Measurements from ENCODE around the gene PDE4D. TPM values are rescaled to one million over a fixed set of nuclear protein-coding genes. Genes with fewer than 3 reads are reported as not detected.

Gene PDE4D
- total RNA-seq, 2 experiments from 2014 or later = 40.5 to 41.2 TPM

DNA sequence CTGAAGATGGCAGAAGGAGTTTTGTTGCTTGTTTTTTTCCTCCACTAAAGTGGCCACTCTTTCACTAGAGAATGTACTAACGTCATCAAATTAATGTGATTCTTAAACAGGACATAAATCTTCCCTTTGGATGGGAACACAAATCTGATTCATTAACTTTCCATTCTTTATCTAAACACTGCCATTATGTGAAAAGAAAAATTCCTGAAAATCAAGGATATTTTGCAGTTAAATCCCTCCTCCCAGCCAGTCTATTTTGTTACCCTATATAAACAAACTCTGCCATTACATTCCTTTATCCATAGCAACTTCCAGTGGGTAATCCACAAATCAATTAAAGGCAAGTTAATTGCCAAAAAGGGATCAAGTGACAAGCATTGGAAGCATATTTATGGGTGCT lies 546.5 kb downstream of the PDE4D start:
- Mint-ChIP-seq H3K4me3 (no peak overlapping the region), H3K27me3 (ENCODE audit: low read depth) (peaks cover 9% of the 10 kb centered on the region), H3K27ac (no peak overlapping the region), H3K9me3 (no peaks in the 10 kb centered on the region), H3K4me1 (ENCODE audit: low read depth) (no peaks in the 10 kb centered on the region), H3K36me3 (ENCODE audit: low read depth) (no peaks in the 10 kb centered on the region)
- CTCF ChIA-PET = no interaction called here
- intact Hi-C loops (cut with micrococcal nuclease) = no loop called here
- no peak for DNase-seq

DNA sequence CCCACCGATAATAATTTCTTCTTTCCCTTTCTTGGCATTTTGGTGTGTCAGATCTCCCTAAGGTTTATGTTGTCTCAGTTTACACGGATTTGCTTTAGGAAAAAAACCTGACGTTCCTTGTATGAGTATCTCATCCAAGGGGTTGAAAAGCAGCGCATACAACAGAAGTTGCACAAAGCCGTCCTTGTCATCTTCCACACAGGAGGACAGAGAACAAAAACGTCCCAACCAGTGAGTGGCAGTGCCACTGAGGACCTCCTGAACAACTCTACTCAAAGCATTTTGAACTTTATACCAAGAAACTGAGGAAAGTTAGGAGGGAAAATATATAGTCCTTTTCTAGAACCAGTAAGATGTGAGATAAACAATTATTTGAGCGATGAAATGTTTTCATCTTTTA lies 547.0 kb downstream of the PDE4D start:
- no peaks in the 10 kb centered on the region for H3K4me1 Mint-ChIP-seq (ENCODE audit: low read depth)
- CTCF ChIA-PET = no interaction called here
- DNase-seq = no peak
- H3K4me3 Mint-ChIP-seq = no peak overlapping the region
- H3K27me3 Mint-ChIP-seq (ENCODE audit: low read depth) = peaks cover 6% of the 10 kb centered on the region
- H3K36me3 Mint-ChIP-seq (ENCODE audit: low read depth) = no peaks in the 10 kb centered on the region
- H3K27ac Mint-ChIP-seq = no peak overlapping the region
- intact Hi-C loops (cut with micrococcal nuclease) = no loop called here
- H3K9me3 Mint-ChIP-seq = no peaks in the 10 kb centered on the region

DNA sequence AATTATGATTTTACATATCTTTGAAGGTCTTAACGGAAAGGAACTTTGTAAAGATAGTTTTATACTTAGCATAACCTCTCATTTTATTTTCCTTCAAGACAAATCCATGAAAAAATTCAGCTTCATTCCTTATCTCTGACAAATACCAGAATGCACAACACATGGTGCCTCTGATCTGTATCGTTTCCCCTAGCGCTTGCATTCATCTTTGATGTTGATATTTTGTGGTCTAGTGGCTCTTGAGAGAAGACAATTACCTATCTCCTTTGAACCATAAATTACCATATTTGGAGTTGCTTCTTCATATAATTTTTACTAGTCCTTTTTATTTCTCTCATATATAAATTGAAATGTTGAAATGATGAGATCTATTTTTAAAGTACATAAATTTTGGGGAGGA lies 551.3 kb downstream of the PDE4D start:
- CTCF ChIA-PET = no interaction called here
- no peaks in the 10 kb centered on the region for H3K4me1 Mint-ChIP-seq (ENCODE audit: low read depth)
- intact Hi-C loops (cut with micrococcal nuclease) = no loop called here
- no peaks in the 10 kb centered on the region for H3K9me3 Mint-ChIP-seq
- H3K27me3 Mint-ChIP-seq (ENCODE audit: low read depth) = peaks cover 14% of the 10 kb centered on the region
- H3K36me3 Mint-ChIP-seq (ENCODE audit: low read depth) = no peaks in the 10 kb centered on the region
- no peak for DNase-seq
- no peak overlapping the region for H3K27ac Mint-ChIP-seq
- H3K4me3 Mint-ChIP-seq = no peak overlapping the region

DNA sequence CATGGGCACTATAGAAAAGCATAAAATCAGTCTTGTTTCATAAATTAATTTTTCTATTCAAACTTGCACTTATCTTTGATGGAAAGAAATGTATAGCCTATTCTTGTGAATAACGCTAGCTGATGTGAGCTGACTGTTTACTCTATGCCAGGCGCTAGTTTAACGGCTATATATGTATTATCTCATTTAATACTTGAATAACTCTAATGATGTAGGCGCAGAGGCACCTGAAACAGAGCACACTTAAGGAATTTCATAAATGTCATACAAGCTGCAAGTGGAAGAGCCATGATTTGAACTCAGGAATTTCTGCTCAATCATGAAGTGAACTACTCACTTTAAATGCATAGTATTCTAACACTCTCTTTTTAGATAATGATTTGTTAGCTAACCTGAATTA lies 551.8 kb downstream of the PDE4D start:
- no peaks in the 10 kb centered on the region for H3K9me3 Mint-ChIP-seq
- H3K27me3 Mint-ChIP-seq (ENCODE audit: low read depth) = peaks cover 16% of the 10 kb centered on the region
- no peaks in the 10 kb centered on the region for H3K36me3 Mint-ChIP-seq (ENCODE audit: low read depth)
- H3K27ac Mint-ChIP-seq = no peak overlapping the region
- CTCF ChIA-PET = no interaction called here
- intact Hi-C loops (cut with micrococcal nuclease) = no loop called here
- no peak overlapping the region for H3K4me3 Mint-ChIP-seq
- no peak for DNase-seq
- no peaks in the 10 kb centered on the region for H3K4me1 Mint-ChIP-seq (ENCODE audit: low read depth)

DNA sequence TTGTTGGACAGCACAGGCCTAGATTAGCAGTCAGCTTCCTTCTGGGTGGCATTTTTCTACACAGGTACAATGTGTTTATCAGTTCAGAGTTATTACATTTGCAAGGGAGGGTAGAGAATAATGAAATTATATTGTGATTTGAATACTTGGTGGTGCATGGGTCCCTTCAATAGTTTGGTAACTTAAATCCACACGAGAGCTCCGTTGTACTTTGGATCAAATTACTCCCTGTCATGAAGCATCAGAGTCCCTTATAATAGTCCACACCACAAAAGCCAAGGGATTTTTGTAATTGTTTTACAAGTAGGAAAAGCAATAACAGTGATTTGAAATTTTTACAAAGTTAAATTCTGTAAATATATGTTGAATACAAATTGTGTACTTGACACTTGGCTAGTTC lies 552.4 kb downstream of the PDE4D start:
- H3K36me3 Mint-ChIP-seq (ENCODE audit: low read depth) = no peaks in the 10 kb centered on the region
- DNase-seq = no peak
- CTCF ChIA-PET = no interaction called here
- no peaks in the 10 kb centered on the region for H3K9me3 Mint-ChIP-seq
- H3K4me3 Mint-ChIP-seq = no peak overlapping the region
- intact Hi-C loops (cut with micrococcal nuclease) = no loop called here
- peaks cover 18% of the 10 kb centered on the region for H3K27me3 Mint-ChIP-seq (ENCODE audit: low read depth)
- H3K27ac Mint-ChIP-seq = no peak overlapping the region
- H3K4me1 Mint-ChIP-seq (ENCODE audit: low read depth) = no peaks in the 10 kb centered on the region

DNA sequence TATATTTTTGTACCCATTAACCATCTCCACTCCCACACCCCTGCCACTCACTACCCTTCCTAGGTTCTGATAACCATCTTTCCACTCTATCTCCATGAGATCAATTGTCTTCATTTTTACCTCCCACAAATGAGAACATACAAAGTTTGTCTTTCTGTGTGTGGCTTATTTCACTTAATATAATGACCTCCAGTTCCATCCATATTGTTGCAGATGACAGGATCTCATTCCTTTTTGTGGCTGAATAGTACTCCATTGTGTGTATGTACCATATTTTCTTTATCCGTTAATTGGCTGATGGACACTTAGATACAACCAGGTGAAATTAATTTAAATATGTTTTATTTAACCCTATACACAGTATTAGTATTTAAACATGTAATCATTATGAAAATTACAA lies 552.9 kb downstream of the PDE4D start:
- DNase-seq = no peak
- Mint-ChIP-seq H3K4me1 (ENCODE audit: low read depth) (no peaks in the 10 kb centered on the region), H3K9me3 (no peaks in the 10 kb centered on the region), H3K36me3 (ENCODE audit: low read depth) (no peaks in the 10 kb centered on the region), H3K27me3 (ENCODE audit: low read depth) (peaks cover 18% of the 10 kb centered on the region), H3K4me3 (no peak overlapping the region), H3K27ac (no peak overlapping the region)
- intact Hi-C loops (cut with micrococcal nuclease) = no loop called here
- CTCF ChIA-PET = no interaction called here

DNA sequence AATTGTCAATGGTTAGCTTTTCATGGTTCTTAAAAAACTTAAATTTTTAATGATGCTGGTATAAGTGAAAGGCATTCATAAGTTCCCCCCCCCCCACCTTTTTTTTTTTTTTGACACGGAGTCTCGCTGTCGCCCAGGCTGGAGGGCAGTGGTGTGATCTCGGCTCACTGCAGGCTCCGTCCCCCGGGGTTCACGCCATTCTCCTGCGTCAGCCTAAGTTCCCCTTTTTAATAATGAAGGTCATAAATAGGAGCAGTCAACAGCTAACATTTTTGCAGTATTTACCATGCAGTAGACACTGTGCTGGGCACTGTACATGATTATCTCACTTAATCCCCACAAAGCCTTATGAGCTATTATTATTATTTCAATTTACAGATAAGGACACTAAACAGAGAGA lies 556.3 kb downstream of the PDE4D start:
- H3K27me3 Mint-ChIP-seq (ENCODE audit: low read depth) = peaks cover 13% of the 10 kb centered on the region
- H3K9me3 Mint-ChIP-seq = no peaks in the 10 kb centered on the region
- H3K36me3 Mint-ChIP-seq (ENCODE audit: low read depth) = no peaks in the 10 kb centered on the region
- no peak for DNase-seq
- no peaks in the 10 kb centered on the region for H3K4me1 Mint-ChIP-seq (ENCODE audit: low read depth)
- no peak overlapping the region for H3K27ac Mint-ChIP-seq
- no peak overlapping the region for H3K4me3 Mint-ChIP-seq
- CTCF ChIA-PET = no interaction called here
- intact Hi-C loops (cut with micrococcal nuclease) = no loop called here

DNA sequence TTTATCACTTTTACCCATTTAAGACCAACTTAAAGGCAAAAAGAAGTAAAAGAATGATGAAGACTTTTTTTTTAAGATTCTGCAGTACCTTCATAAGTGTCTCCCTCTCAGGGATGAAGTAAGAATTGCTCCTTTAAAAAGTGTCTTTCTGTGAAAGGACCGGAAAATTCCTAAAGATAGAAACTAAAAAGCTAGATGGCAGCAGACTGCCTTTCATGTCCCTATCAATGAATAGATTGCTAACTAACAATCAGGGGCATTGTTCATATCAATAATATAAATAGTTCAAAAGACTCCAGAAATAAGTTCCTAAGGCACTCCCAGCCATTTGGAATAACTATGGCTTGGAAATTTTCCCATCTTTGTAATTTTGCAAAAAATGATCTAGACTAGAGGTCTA lies 558.0 kb downstream of the PDE4D start:
- Mint-ChIP-seq H3K4me3 (no peak overlapping the region), H3K4me1 (ENCODE audit: low read depth) (no peaks in the 10 kb centered on the region), H3K27ac (no peak overlapping the region), H3K9me3 (no peaks in the 10 kb centered on the region), H3K27me3 (ENCODE audit: low read depth) (peaks cover 9% of the 10 kb centered on the region), H3K36me3 (ENCODE audit: low read depth) (no peaks in the 10 kb centered on the region)
- CTCF ChIA-PET = interaction anchor here (1.8 kb wide), 1 partner anchor 111 kb away, joined by 6 read pairs; no protein-coding TSS in a partner anchor
- no peak for DNase-seq
- intact Hi-C loops (cut with micrococcal nuclease) = no loop called here

DNA sequence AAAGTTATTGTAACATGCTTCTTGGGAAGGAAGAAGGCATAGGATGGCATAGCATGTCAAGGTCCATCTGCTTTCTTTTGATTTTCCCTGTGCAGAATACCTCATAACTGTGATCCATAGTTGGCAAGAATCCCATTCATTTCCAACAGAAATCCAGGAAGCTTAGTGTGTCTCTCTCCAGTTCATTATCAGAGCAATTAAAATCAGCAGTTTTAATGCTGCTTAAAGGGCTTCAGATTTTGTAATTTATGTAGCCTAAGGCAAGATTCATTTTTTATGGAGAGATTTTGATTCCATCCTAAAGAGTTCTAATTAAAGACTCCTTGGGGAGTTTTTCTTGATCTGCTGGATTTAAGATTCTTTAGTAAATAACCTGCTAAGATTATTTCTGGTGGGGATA lies 560.1 kb downstream of the PDE4D start:
- Mint-ChIP-seq H3K27me3 (ENCODE audit: low read depth) (peaks cover 8% of the 10 kb centered on the region), H3K27ac (no peak overlapping the region), H3K9me3 (no peaks in the 10 kb centered on the region), H3K36me3 (ENCODE audit: low read depth) (no peaks in the 10 kb centered on the region), H3K4me3 (no peak overlapping the region), H3K4me1 (ENCODE audit: low read depth) (no peaks in the 10 kb centered on the region)
- intact Hi-C loops (cut with micrococcal nuclease) = no loop called here
- DNase-seq = no peak
- CTCF ChIA-PET = interaction anchor here (0.7 kb wide), 1 partner anchor 166 kb away, joined by 3 read pairs; no protein-coding TSS in a partner anchor

DNA sequence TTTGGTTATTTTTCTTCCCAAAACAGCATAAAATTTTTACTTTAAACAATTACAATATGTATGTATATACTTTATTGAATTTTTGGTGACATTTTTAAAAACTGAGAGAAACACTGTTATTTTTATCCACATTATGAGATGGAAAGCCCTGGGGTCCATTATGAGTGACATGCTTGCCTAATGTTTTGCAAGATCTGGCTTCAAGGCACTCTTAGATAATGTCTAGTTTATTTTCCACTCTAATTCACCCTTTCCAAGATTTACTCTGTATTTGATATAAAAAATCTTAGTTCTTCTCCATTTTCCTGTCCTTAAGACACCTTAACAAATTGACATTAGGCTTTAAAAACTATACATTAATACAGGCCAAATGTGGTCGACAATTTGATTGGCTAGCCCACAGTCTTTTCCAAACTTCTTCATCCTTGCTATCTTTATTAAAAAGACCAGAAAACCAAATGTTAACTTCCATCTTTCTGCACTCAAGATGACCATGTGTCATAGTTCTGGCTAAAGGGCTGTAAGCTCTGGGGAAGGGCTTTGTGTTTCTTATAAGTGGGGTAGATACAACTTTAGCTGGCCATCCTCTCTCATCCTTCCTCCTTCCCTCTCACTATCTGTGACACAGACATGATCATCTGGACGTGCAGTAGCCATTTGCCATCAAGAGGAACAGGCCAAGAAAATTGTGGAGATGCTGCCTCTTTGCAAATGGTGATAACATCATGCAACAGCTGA lies 561.1 kb downstream of the PDE4D start:
- intact Hi-C loops (cut with micrococcal nuclease) = no loop called here
- no peaks in the 10 kb centered on the region for H3K9me3 Mint-ChIP-seq
- CTCF ChIA-PET = no interaction called here
- H3K4me1 Mint-ChIP-seq (ENCODE audit: low read depth) = no peaks in the 10 kb centered on the region
- no peak overlapping the region for H3K27ac Mint-ChIP-seq
- no peak overlapping the region for H3K4me3 Mint-ChIP-seq
- DNase-seq = no peak
- H3K27me3 Mint-ChIP-seq (ENCODE audit: low read depth) = peaks cover 8% of the 10 kb centered on the region
- no peaks in the 10 kb centered on the region for H3K36me3 Mint-ChIP-seq (ENCODE audit: low read depth)

DNA sequence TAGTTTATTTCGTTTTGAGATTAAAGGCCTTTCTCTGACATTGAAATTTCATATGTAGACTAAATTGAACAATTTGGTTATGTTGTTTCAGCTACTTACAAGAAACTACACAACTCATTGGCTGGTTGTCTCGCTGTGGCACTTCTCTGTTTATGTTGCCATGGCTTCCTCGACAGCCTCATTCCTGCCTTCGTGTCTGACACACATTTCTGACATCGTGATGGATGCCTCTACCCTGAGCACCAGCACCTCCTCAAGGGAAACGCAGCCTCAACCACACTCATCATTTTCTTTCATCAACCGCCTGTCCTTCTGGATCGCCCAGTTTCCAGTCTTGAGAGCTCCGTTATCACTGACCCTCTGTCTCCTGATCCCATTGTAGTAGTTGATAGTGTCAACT lies 562.8 kb downstream of the PDE4D start:
- CTCF ChIA-PET = no interaction called here
- Mint-ChIP-seq H3K4me1 (ENCODE audit: low read depth) (no peaks in the 10 kb centered on the region), H3K4me3 (no peak overlapping the region), H3K27me3 (ENCODE audit: low read depth) (peaks cover 2% of the 10 kb centered on the region), H3K36me3 (ENCODE audit: low read depth) (no peaks in the 10 kb centered on the region), H3K27ac (no peak overlapping the region), H3K9me3 (no peaks in the 10 kb centered on the region)
- DNase-seq = no peak
- intact Hi-C loops (cut with micrococcal nuclease) = no loop called here

DNA sequence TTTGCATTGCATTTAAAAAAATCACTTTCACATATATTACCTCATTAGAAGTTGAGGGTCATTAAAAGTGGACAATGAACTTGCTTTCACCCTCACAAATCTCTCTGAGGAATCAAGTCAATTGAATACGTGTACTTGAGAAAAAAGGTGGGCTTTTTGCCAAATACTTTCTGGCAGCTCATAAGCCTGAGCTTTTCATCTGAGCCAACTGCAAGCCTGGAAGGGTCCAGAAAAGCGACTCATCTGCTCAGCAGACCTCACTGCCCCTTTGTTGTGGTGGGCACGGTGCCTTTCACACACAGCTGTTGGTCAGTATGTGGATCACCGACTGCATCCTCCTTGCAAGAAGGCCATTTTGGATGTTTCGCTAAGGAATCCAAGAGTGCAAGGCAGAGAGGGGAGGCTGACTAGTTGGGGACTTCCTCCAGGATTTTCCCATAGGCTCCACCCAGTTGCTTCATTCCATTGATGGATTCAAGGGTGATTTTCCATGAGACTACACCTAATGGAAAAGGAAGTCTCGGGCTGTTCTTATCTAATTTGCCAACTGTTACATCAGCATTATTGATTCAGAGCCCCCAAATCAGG lies 564.7 kb downstream of the PDE4D start:
- CTCF ChIA-PET = no interaction called here
- H3K27me3 Mint-ChIP-seq (ENCODE audit: low read depth) = peaks cover 4% of the 10 kb centered on the region
- no peaks in the 10 kb centered on the region for H3K4me1 Mint-ChIP-seq (ENCODE audit: low read depth)
- H3K4me3 Mint-ChIP-seq = no peak overlapping the region
- H3K9me3 Mint-ChIP-seq = no peaks in the 10 kb centered on the region
- no peaks in the 10 kb centered on the region for H3K36me3 Mint-ChIP-seq (ENCODE audit: low read depth)
- no peak for DNase-seq
- H3K27ac Mint-ChIP-seq = no peak overlapping the region
- intact Hi-C loops (cut with micrococcal nuclease) = no loop called here

DNA sequence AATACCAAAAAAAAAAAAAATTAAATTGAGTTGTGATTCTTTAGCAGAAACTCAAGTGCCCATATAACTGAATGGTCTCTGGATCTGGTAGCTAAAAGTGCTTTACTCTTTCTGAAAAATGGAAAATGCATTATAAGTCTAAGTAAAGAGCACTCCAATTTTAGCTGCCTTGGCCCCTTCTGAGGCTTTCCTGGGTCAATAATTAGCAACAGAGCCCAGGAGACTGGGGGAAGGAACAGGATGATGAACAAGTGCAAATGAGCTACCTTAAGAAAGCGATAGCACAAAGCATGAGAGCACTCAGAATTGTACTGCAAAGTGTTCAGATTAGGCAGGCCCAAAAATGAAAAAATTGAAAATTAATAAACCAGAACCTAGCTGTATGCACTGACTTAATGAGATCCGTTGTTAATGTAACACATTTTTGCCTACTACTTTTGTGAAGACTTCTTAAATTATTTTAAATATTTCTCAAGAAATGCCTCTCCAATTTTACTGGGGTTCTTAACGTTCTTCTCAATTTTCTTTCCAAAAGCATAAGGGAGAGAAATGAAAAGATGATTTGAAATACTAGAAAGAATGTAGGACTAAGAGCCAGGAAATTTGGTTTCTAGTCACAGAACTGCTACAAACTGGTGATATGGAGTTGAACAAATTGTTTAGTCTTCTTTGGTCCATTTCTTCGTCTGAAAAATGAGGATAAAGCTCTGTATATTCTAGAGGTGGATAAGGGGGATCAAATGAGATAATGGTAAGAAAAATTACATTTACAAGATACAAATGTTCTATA lies 566.1 kb downstream of the PDE4D start:
- Mint-ChIP-seq H3K4me3 (no peak overlapping the region), H3K36me3 (ENCODE audit: low read depth) (no peaks in the 10 kb centered on the region), H3K9me3 (no peaks in the 10 kb centered on the region), H3K4me1 (ENCODE audit: low read depth) (no peaks in the 10 kb centered on the region), H3K27me3 (ENCODE audit: low read depth) (peaks cover 5% of the 10 kb centered on the region), H3K27ac (no peak overlapping the region)
- CTCF ChIA-PET = interaction anchor here (0.6 to 1.3 kb wide), 3 partner anchors 110 to 682 kb away, joined by 3 to 8 read pairs (median 5); no protein-coding TSS in a partner anchor
- intact Hi-C loops (cut with micrococcal nuclease) = no loop called here
- DNase-seq = no peak
